HepG2 (cell line): ENCODE measurements around the gene CLPTM1. TPM values are rescaled to one million over a fixed set of nuclear protein-coding genes. Genes with fewer than 3 reads are reported as not detected.
A peak's percentile ranks its signal among the peaks of the same experiment; 100 is the strongest.

Experiments
- BRD4 ChIP-seq: sonication (generic); formaldehyde crosslinking; IDR thresholded peaks from 2 replicates; pipeline ENCODE4 v1.4.0; 2020; ENCODE audit warnings: missing genetic modification reagents
- CSRNP2 ChIP-seq: sonication (generic); formaldehyde crosslinking; conservative IDR thresholded peaks from 2 replicates; pipeline ENCODE4 v1.8.0; 2022; ENCODE audit warnings: low read depth, missing genetic modification reagents
- DNMT1 ChIP-seq: sonication (generic); formaldehyde crosslinking; IDR thresholded peaks from 2 replicates; pipeline ENCODE4 v1.5.1; 2020; ENCODE audit warnings: mild to moderate bottlenecking, missing genetic modification reagents
- EP300 ChIP-seq, 3 experiments: sonication (generic) in 1 of 3; formaldehyde crosslinking in 1 of 3; IDR thresholded peaks; 2 replicates each; pipeline versions ENCODE4 v1.5.1 to v1.6.1; 2011 to 2020; ENCODE audit warnings: low read depth in 2 of 3, low read length in 2 of 3, borderline replicate concordance in 1 of 3, improper control_type of control experiment in 1 of 3, mild to moderate bottlenecking in 1 of 3, missing genetic modification reagents in 1 of 3, moderate library complexity in 1 of 3
- ETV5 ChIP-seq: IDR thresholded peaks from 2 replicates; pipeline ENCODE4 v1.6.1; 2018; ENCODE audit warnings: missing biosample characterization, missing genetic modification reagents, inconsistent platforms, borderline replicate concordance
- HDAC6 ChIP-seq: fragments of 200-600 bp; sonication (generic); IDR thresholded peaks from 2 replicates; pipeline ENCODE4 v1.7.0; 2017; ENCODE audit warnings: mild to moderate bottlenecking, antibody characterized with exemption, low read length, low read depth
- HNRNPUL1 ChIP-seq: fragments of 200-400 bp; formaldehyde crosslinking; IDR thresholded peaks from 2 replicates; pipeline ENCODE4 v1.6.1; 2017; ENCODE audit warnings: low read depth, mild to moderate bottlenecking, low read length, moderate library complexity
- PHF8 ChIP-seq: sonication (generic); formaldehyde crosslinking; IDR thresholded peaks from 2 replicates; pipeline ENCODE4 v1.5.0; 2020; ENCODE audit warnings: missing genetic modification reagents
- RBAK ChIP-seq: sonication (generic); formaldehyde crosslinking; IDR thresholded peaks from 2 replicates; pipeline ENCODE4 v1.5.1; 2020; ENCODE audit warnings: mild to moderate bottlenecking, missing genetic modification reagents
- REXO4 ChIP-seq: sonication (generic); formaldehyde crosslinking; IDR thresholded peaks from 2 replicates; pipeline ENCODE4 v1.8.0; 2022; ENCODE audit warnings: missing genetic modification reagents, mild to moderate bottlenecking, borderline replicate concordance
- SMARCE1 ChIP-seq: fragments of 450-650 bp; IDR thresholded peaks from 2 replicates; pipeline ENCODE4 v1.6.1; 2017; ENCODE audit warnings: borderline replicate concordance
- TCF7 ChIP-seq: sonication (generic); IDR thresholded peaks from 2 replicates; pipeline ENCODE4 v1.6.1; 2016; ENCODE audit warnings: antibody characterized with exemption, low read depth
- WIZ ChIP-seq: sonication (generic); formaldehyde crosslinking; IDR thresholded peaks from 2 replicates; pipeline ENCODE4 v1.5.1; 2020; ENCODE audit warnings: mild to moderate bottlenecking, missing genetic modification reagents
- YEATS2 ChIP-seq: sonication (generic); formaldehyde crosslinking; IDR thresholded peaks from 2 replicates; pipeline ENCODE4 v1.4.0; 2020; ENCODE audit warnings: missing genetic modification reagents, borderline replicate concordance
- ZFP1 ChIP-seq: IDR thresholded peaks from 2 replicates; pipeline ENCODE4 v1.6.1; 2016
- ZNF354B ChIP-seq: sonication (generic); formaldehyde crosslinking; IDR thresholded peaks from 2 replicates; pipeline ENCODE4 v1.8.0; 2022; ENCODE audit warnings: mild to moderate bottlenecking, missing genetic modification reagents
- ZNF460 ChIP-seq: sonication (generic); formaldehyde crosslinking; IDR thresholded peaks from 2 replicates; pipeline ENCODE4 v1.5.1; 2020; ENCODE audit warnings: missing genetic modification reagents, mild to moderate bottlenecking, borderline replicate concordance
- ZNF678 ChIP-seq: sonication (generic); formaldehyde crosslinking; IDR thresholded peaks from 2 replicates; pipeline ENCODE4 v1.4.0; 2020; ENCODE audit warnings: mild to moderate bottlenecking, missing genetic modification reagents
- ZNF749 ChIP-seq: sonication (generic); formaldehyde crosslinking; IDR thresholded peaks from 2 replicates; pipeline ENCODE4 v1.8.0; 2022; ENCODE audit warnings: mild to moderate bottlenecking, missing genetic modification reagents, moderate library complexity, borderline replicate concordance
- ZNF850 ChIP-seq: sonication (generic); formaldehyde crosslinking; conservative IDR thresholded peaks from 2 replicates; pipeline ENCODE4 v1.9.0; 2021; ENCODE audit warnings: mild to moderate bottlenecking, missing genetic modification reagents
- polyA plus RNA-seq, 8 experiments: library from polyadenylated mRNA; depleted of rRNA in 3 of 8; stranded (reverse) in 7 of 8; unstranded in 1 of 8; fragments of >200 nt; fragmentation: Illumina TruSeq in 4 of 8; extraction: Trizol in 4 of 8; gene quantifications; 2 replicates each; pipeline versions ENCODE4 v1.2.1 to v1.2.3, GENCODE V29; 2011 to 2016; ENCODE audit warnings: low read depth in 4 of 8, missing spikeins in 1 of 8, mixed read lengths in 1 of 8; ENCODE audit not compliant: insufficient read depth in 1 of 8
- total RNA-seq, 5 experiments: library from RNA; depleted of rRNA; stranded (reverse); fragments of >200 nt; fragmentation: Illumina TruSeq; extraction: Trizol; gene quantifications; 2 replicates each; pipeline ENCODE4 v1.2.3, GENCODE V29; 2016; ENCODE audit warnings: low read depth in 1 of 5
- TF ChIP-seq, protein P1 (sequence below): sonication (generic); formaldehyde crosslinking; IDR thresholded peaks from 2 replicates; pipeline ENCODE4 v1.5.0; 2020; ENCODE audit warnings: mild to moderate bottlenecking, missing genetic modification reagents, borderline replicate concordance

CLPTM1 gene
- total and polyA plus RNA-seq, 2 of the 13 experiments (the other 11 are each of a cell fraction or from before 2014, with no cell fraction given) = 34.9 to 42.8 TPM

DNA sequence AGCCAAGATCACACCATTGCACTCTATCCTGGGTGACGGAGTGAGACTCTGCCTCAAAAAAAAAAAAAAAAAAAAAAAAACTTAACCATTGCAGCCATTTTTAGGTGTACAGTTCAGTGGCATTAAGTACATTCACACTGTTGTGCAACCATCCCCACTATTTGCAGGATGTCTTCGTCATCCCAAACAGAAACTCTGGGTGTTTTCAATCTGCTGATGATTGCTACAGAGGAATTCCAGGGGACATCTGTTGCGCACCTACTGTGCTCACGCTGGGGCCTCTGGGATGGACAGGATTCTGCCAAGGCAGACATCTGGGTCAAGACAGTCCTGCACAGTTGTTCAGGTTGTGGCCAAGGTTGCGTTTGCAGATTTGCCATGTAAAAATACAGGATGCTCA is 15.5 kb upstream of the CLPTM1 start (continued):
- TF ChIP-seq, protein P1, sequence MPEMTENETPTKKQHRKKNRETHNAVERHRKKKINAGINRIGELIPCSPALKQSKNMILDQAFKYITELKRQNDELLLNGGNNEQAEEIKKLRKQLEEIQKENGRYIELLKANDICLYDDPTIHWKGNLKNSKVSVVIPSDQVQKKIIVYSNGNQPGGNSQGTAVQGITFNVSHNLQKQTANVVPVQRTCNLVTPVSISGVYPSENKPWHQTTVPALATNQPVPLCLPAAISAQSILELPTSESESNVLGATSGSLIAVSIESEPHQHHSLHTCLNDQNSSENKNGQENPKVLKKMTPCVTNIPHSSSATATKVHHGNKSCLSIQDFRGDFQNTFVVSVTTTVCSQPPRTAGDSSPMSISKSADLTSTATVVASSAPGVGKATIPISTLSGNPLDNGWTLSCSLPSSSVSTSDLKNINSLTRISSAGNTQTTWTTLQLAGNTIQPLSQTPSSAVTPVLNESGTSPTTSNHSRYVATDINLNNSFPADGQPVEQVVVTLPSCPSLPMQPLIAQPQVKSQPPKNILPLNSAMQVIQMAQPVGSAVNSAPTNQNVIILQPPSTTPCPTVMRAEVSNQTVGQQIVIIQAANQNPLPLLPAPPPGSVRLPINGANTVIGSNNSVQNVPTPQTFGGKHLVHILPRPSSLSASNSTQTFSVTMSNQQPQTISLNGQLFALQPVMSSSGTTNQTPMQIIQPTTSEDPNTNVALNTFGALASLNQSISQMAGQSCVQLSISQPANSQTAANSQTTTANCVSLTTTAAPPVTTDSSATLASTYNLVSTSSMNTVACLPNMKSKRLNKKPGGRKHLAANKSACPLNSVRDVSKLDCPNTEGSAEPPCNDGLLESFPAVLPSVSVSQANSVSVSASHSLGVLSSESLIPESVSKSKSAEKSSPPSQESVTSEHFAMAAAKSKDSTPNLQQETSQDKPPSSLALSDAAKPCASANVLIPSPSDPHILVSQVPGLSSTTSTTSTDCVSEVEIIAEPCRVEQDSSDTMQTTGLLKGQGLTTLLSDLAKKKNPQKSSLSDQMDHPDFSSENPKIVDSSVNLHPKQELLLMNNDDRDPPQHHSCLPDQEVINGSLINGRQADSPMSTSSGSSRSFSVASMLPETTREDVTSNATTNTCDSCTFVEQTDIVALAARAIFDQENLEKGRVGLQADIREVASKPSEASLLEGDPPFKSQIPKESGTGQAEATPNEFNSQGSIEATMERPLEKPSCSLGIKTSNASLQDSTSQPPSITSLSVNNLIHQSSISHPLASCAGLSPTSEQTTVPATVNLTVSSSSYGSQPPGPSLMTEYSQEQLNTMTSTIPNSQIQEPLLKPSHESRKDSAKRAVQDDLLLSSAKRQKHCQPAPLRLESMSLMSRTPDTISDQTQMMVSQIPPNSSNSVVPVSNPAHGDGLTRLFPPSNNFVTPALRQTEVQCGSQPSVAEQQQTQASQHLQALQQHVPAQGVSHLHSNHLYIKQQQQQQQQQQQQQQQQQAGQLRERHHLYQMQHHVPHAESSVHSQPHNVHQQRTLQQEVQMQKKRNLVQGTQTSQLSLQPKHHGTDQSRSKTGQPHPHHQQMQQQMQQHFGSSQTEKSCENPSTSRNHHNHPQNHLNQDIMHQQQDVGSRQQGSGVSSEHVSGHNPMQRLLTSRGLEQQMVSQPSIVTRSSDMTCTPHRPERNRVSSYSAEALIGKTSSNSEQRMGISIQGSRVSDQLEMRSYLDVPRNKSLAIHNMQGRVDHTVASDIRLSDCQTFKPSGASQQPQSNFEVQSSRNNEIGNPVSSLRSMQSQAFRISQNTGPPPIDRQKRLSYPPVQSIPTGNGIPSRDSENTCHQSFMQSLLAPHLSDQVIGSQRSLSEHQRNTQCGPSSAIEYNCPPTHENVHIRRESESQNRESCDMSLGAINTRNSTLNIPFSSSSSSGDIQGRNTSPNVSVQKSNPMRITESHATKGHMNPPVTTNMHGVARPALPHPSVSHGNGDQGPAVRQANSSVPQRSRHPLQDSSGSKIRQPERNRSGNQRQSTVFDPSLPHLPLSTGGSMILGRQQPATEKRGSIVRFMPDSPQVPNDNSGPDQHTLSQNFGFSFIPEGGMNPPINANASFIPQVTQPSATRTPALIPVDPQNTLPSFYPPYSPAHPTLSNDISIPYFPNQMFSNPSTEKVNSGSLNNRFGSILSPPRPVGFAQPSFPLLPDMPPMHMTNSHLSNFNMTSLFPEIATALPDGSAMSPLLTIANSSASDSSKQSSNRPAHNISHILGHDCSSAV (CRISPR knock-in tag) = no peak
- TF ChIP-seq CSRNP2 (no peak), HNRNPUL1 (no peak), YEATS2 (CRISPR knock-in tag) (no peak), ZFP1 (no peak), BRD4 (no peak), WIZ (CRISPR knock-in tag) (no peak), SMARCE1 (no peak), TCF7 (no peak), HDAC6 (no peak), ZNF749 (CRISPR knock-in tag) (no peak), REXO4 (CRISPR knock-in tag) (no peak), ZNF678 (CRISPR knock-in tag) (no peak), ZNF850 (CRISPR knock-in tag) (no peak), ZNF460 (CRISPR knock-in tag) (no peak), RBAK (no peak), ZNF354B (CRISPR knock-in tag) (no peak), PHF8 (CRISPR knock-in tag) (no peak), EP300 (IDR thresholded peaks at IDR 0.05; ENCODE audit: low read depth in 2 of 2, low read length in 2 of 2) (peak in 1 of 2 experiments; percentile 57; a peak in 2 of 4 replicates), EP300 (CRISPR knock-in tag; IDR thresholded peaks at IDR 0.05; ENCODE audit: borderline replicate concordance) (no peak; the same call in 1 of the 2 replicates), ETV5 (CRISPR knock-in tag) (peak; percentile 51; the same call in 1 of the 2 replicates), DNMT1 (CRISPR knock-in tag) (no peak)
